ENCODE data around the gene ZNF821. TPM values are rescaled to one million over a fixed set of nuclear protein-coding genes. Genes with fewer than 3 reads are reported as not detected.

The ZNF821 gene
- total and polyA plus RNA-seq, 2 of the 8 experiments (the other 6 are each of a cell fraction or from before 2014, with no cell fraction given) = 9.5 to 14.1 TPM

DNA sequence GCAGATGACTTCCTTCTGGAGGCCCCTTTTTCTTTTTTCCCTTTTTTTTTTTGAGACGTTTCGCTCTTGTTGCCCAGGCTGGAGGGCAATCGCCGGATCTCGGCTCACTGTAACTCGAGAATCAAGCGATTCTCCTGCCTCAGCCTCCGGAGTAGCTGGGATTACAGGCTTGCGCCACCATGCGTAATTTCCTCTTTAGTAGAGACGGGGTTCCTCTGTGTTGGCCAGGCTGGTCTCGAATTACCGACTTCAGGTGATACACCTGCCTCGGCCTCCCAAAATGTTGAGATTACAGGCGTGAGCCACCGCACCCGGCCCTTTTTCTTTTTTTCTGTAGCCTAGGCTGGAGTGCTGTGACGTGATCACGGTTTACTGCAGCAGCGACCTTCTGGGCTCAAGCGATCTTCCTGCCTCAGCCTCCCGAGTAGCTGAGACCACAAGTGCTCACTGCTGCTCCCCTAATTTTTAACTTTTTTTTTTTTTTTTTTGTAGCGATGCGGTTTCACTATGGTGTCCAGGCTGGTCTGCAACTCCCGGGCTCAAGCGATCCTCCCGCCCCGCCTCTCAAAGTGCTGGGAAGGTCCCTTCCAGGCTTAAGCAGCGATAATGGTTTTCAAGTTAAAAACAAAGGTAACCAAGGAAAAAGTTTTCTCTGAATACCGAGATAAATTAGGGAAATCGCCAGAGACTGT, 10.4 kb upstream of the ZNF821 start:
- peaks cover 0 to 6% of the 10 kb centered on the region in 2 experiments for H4K20me1 ChIP-seq (replicated peaks in 1 of 2; ENCODE audit: control insufficient read depth in 1 of 2, insufficient read depth in 2 of 2, low read length in 2 of 2)
- peak overlapping the region; percentile 69 for H3K4ac ChIP-seq (replicated peaks; ENCODE audit: insufficient read length, low read depth, low read length)
- no peak overlapping the region for H3K23ac ChIP-seq (ENCODE audit: insufficient read length)
- DNase-seq (ENCODE audit: low read depth in 1 of 2, low spot score in 2 of 2) (peak; percentile 39 to 68), FAIRE-seq (no peak)
- H2BK5ac ChIP-seq (ENCODE audit: low read depth, low read length) = peak overlapping the region; percentile 99
- H3K18ac ChIP-seq (ENCODE audit: extremely low read depth, low read length) = peak overlapping the region; percentile 93
- peak overlapping the region; percentile 93 for H4K91ac ChIP-seq (replicated peaks; ENCODE audit: insufficient read length, low read length)
- H3K23me2 ChIP-seq (ENCODE audit: low read depth, low read length) = peaks cover 10% of the 10 kb centered on the region; the same call in 1 of the 2 replicates
- H2AK5ac ChIP-seq (ENCODE audit: low read depth, low read length) = no peak overlapping the region
- no peak overlapping the region for H2BK20ac ChIP-seq (ENCODE audit: low read length)
- H3K56ac ChIP-seq (replicated peaks; ENCODE audit: insufficient read length, low read depth, low read length) = peak overlapping the region; percentile 96
- 3% methylated on average over 27 of the region's 31 CpGs; no CpG with 5 or more reads in 1 of the 2 experiments for WGBS, 2 experiments (ENCODE audit: extremely low coverage in 1 of 2, insufficient coverage in 1 of 2, insufficient read length in 1 of 2, insufficient replicate concordance in 2 of 2, low coverage in 1 of 2, low lambda C conversion rate in 2 of 2, missing lambda C conversion rate in 1 of 2)
- peaks cover 0 to 6% (median 0%) of the 10 kb centered on the region in 4 experiments; a peak in 1 of 8 replicates for H3K36me3 ChIP-seq (ENCODE audit: control insufficient read depth in 2 of 4, insufficient read depth in 4 of 4, low read length in 3 of 4)
- H3K27me3 ChIP-seq (replicated peaks in 1 of 4; ENCODE audit: control insufficient read depth in 3 of 4, extremely low read depth in 1 of 4, insufficient read depth in 3 of 4, low read length in 3 of 4) = no peaks in the 10 kb centered on the region
- peak overlapping the region; percentile 64 for H2BK120ac ChIP-seq (replicated peaks; ENCODE audit: low read depth, low read length)
- H3K14ac ChIP-seq (ENCODE audit: insufficient read length) = no peak overlapping the region
- peaks cover 0 to 4% (median 0%) of the 10 kb centered on the region in 4 experiments; a peak in 1 of 7 replicates for H3K4me1 ChIP-seq (replicated peaks in 1 of 4; ENCODE audit: control insufficient read depth in 3 of 4, insufficient read depth in 4 of 4, low read length in 3 of 4)
- H2BK12ac ChIP-seq (ENCODE audit: low read depth, low read length) = peak overlapping the region; percentile 75; the same call in 1 of the 2 replicates
- no peaks in the 10 kb centered on the region for H3K9me3 ChIP-seq (ENCODE audit: insufficient read depth in 2 of 2, low read depth in 1 of 2, low read length in 1 of 2)
- peak overlapping the region; percentile 90 to 95 (median 94) for H3K4me3 ChIP-seq (ENCODE audit: extremely low read depth in 1 of 4, insufficient read depth in 2 of 4, low read depth in 3 of 4, low read length in 4 of 4)
- no peaks in the 10 kb centered on the region for H3K79me1 ChIP-seq (ENCODE audit: low read depth, low read length)
- 0 out of 2 replicates have a peak overlapping the region, but pooled peaks have one; percentile 72 for H2BK15ac ChIP-seq (ENCODE audit: low read length)
- H2AFZ ChIP-seq (ENCODE audit: low read length) = no peak overlapping the region
- peak overlapping the region in 3 of 4 experiments; percentile 80 to 91 (median 84); a peak in 6 of 7 replicates for H3K9ac ChIP-seq (replicated peaks in 1 of 4; ENCODE audit: extremely low read depth in 1 of 4, low read depth in 3 of 4, low read length in 3 of 4)
- ChIA-PET CTCF (ENCODE audit: partially characterized antibody) (interaction anchor here (0.6 to 4.4 kb wide), 4 partner anchors 10 to 25 kb away, joined by 3 to 25 read pairs (median 3); partner anchors contain the start of gene ZNF821), POLR2A (ENCODE audit: partially characterized antibody) (interaction anchor here (1.0 to 5.8 kb wide), 11 partner anchors 10 to 199 kb away, joined by 3 to 70 read pairs (median 5); partner anchors contain the start of genes AP1G1, DHX38, TXNL4B and ZNF821)
- peak overlapping the region; percentile 73 to 87 for H3K4me2 ChIP-seq (ENCODE audit: insufficient read depth in 1 of 2, low read depth in 2 of 2, low read length in 2 of 2)
- H3K27ac ChIP-seq (ENCODE audit: low read depth, low read length) = peak overlapping the region; percentile 83
- peak overlapping the region; percentile 83; the same call in 1 of the 2 replicates for H4K8ac ChIP-seq (ENCODE audit: extremely low read depth, insufficient read depth, low read length)
- peaks cover 30 to 41% of the 10 kb centered on the region in 2 experiments for H3K79me2 ChIP-seq (ENCODE audit: control insufficient read depth in 1 of 2, insufficient read depth in 2 of 2, low read length in 2 of 2)
- peak overlapping the region; percentile 95 for H4K5ac ChIP-seq (ENCODE audit: insufficient read length, low read depth, low read length)
- TF ChIP-seq PHF8 (conservative IDR thresholded peaks at IDR 0.05; ENCODE audit: low read depth, low read length) = 0 out of 2 replicates have a peak, but pooled peaks have one; percentile 13
- TF ChIP-seq RAD21 (IDR thresholded peaks at IDR 0.05 in 1 of 2, conservative IDR thresholded peaks at IDR 0.05 in 1 of 2; ENCODE audit: low read depth in 2 of 2, low read length in 2 of 2) = peak; percentile 15 to 21; a peak in 2 of 4 replicates
- TF ChIP-seq TAF1 (IDR thresholded peaks at IDR 0.05; ENCODE audit: low read depth, low read length) = peak; percentile 56
- TF ChIP-seq ASH2L (IDR thresholded peaks at IDR 0.05; ENCODE audit: low read length) = peak; percentile 1
- TF ChIP-seq, protein P1, sequence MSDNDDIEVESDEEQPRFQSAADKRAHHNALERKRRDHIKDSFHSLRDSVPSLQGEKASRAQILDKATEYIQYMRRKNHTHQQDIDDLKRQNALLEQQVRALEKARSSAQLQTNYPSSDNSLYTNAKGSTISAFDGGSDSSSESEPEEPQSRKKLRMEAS (IDR thresholded peaks at IDR 0.05) = no peak
- no peak for TF ChIP-seq CTBP2 (IDR thresholded peaks at IDR 0.05; ENCODE audit: borderline replicate concordance, insufficient read depth, insufficient read length, low read length)
- peak in 1 of 3 experiments; percentile 24; a peak in 1 of 4 replicates for TF ChIP-seq CTCF (IDR thresholded peaks at IDR 0.05; ENCODE audit: control extremely low read depth in 1 of 3, insufficient read depth in 1 of 3, low read depth in 1 of 3, low read length in 3 of 3)
